Stomach (tissue), 4 donors: ENCODE measurements around the gene DONSON.

Experiments used
- CTCF ChIP-seq, 7 experiments: fragments of 450-650 bp in 4 of 7; fragments of 200-600 bp in 3 of 7; sonication (generic) in 3 of 7; IDR thresholded peaks; one replicate each; pipeline ENCODE4 v1.5.1; 2016 to 2019; ENCODE audit warnings: antibody characterized with exemption in 7 of 7, control low read depth in 2 of 7, mild to moderate bottlenecking in 1 of 7
- EP300 ChIP-seq: sonication (generic); formaldehyde crosslinking; IDR thresholded peaks from one replicate; pipeline ENCODE4 v1.6.1; 2017; ENCODE audit warnings: antibody characterized with exemption
- POLR2A ChIP-seq, 4 donors: fragments of 450-650 bp; IDR thresholded peaks; one replicate each; pipeline ENCODE4 v1.6.1; 2016; ENCODE audit warnings: antibody characterized with exemption in 4 of 4, control low read depth in 2 of 4, mild to moderate bottlenecking in 1 of 4, moderate library complexity in 1 of 4
- POLR2AphosphoS5 ChIP-seq, 3 donors: sonication (generic); formaldehyde crosslinking; IDR thresholded peaks; one replicate each; pipeline ENCODE4 v1.6.1; 2016; ENCODE audit warnings: antibody characterized with exemption in 3 of 3

GRCh38 chr21:33611006-33611744, 22.7 kb upstream of the DONSON start:
- no peak for TF ChIP-seq CTCF (IDR thresholded peaks at IDR 0.05)
- no peak for TF ChIP-seq EP300
- TF ChIP-seq POLR2AphosphoS5 (IDR thresholded peaks at IDR 0.05) = no peak
- TF ChIP-seq POLR2A (IDR thresholded peaks at IDR 0.05) = no peak
